ENCODE measurements around the gene QRICH1. TPM values are rescaled to one million over a fixed set of nuclear protein-coding genes. Genes with fewer than 3 reads are reported as not detected.

The QRICH1 gene
- total RNA-seq, 1 experiment from 2014 or later = 151 TPM

GRCh38 chr3:49015765-49016164 lies 78.1 kb downstream of the QRICH1 start:
- Histone ChIP-seq H3K23me2 (ENCODE audit: insufficient read length, low read depth, low read length, poor library complexity, severe bottlenecking) (peaks cover 13% of the 10 kb centered on the region), H3K14ac (ENCODE audit: insufficient read depth, low read length) (no peak overlapping the region), H3K79me2 (ENCODE audit: insufficient read depth, low read length) (no peaks in the 10 kb centered on the region; the same call in 1 of the 2 replicates), H3K79me1 (ENCODE audit: insufficient read depth, low read depth, low read length, poor library complexity, severe bottlenecking) (no peaks in the 10 kb centered on the region), H2AK5ac (ENCODE audit: insufficient read length, low read length) (no peak overlapping the region), H3K27ac (ENCODE audit: insufficient read length, low read depth, low read length) (no peak overlapping the region), H3K9me3 (ENCODE audit: control insufficient read depth, low read depth, low read length) (no peaks in the 10 kb centered on the region), H2BK120ac (ENCODE audit: low read depth, low read length, poor library complexity, severe bottlenecking) (no peak overlapping the region), H2BK5ac (ENCODE audit: insufficient read length, low read length) (no peak overlapping the region), H3T11ph (ENCODE audit: low read length) (no peak overlapping the region), H3K4me2 (ENCODE audit: insufficient read depth, insufficient read length, low read length) (no peak overlapping the region), H3K27me3 (ENCODE audit: insufficient read depth, low read length) (no peaks in the 10 kb centered on the region), H4K8ac (replicated peaks; ENCODE audit: insufficient read length, low read depth, low read length) (no peak overlapping the region), H2AFZ (ENCODE audit: low read length) (no peak overlapping the region), H3K4me1 (ENCODE audit: insufficient read depth, low read length) (no peaks in the 10 kb centered on the region), H4K91ac (ENCODE audit: insufficient read length, low read depth, low read length) (no peak overlapping the region), H2BK20ac (ENCODE audit: low read depth, low read length, poor library complexity, severe bottlenecking) (no peak overlapping the region), H3K23ac (ENCODE audit: insufficient read length, low read depth, low read length) (no peak overlapping the region), H3K4ac (ENCODE audit: low read depth, low read length) (no peak overlapping the region), H3K9ac (ENCODE audit: extremely low read depth, insufficient read length, low read length) (no peak overlapping the region), H3K18ac (ENCODE audit: insufficient read length, low read depth, low read length) (no peak overlapping the region), H4K5ac (ENCODE audit: insufficient read length, low read depth, low read length) (no peak overlapping the region), H2BK15ac (ENCODE audit: low read depth, low read length) (no peak overlapping the region), H4K20me1 (ENCODE audit: control insufficient read depth, insufficient read depth, insufficient read length) (peaks cover 2% of the 10 kb centered on the region), H2BK12ac (ENCODE audit: insufficient read length, low read depth, low read length) (no peak overlapping the region), H3K56ac (ENCODE audit: insufficient read length, low read depth, low read length) (no peak overlapping the region)
- Mint-ChIP-seq H3K27me3 (ENCODE audit: low read depth) (no peaks in the 10 kb centered on the region), H3K27ac (no peak overlapping the region), H3K36me3 (ENCODE audit: insufficient read depth in 1 of 3, low read depth in 3 of 3) (peaks cover 25 to 58% (median 50%) of the 10 kb centered on the region in 3 experiments), H3K4me3 (no peak overlapping the region; a peak in 1 of 5 replicates), H3K4me1 (peaks cover 17 to 21% of the 10 kb centered on the region in 2 experiments), H3K9me3 (no peaks in the 10 kb centered on the region)
- no peak for TF ChIP-seq CTCF (conservative IDR thresholded peaks at IDR 0.05)
- WGBS (ENCODE audit: extremely low coverage, insufficient read length, low lambda C conversion rate) = no CpG with 5 or more reads among the region's 6 CpGs
- DNase-seq = no peak
